Hepatocyte (in vitro differentiated cells): Measurements from ENCODE around the gene KRT78. TPM values are rescaled to one million over a fixed set of nuclear protein-coding genes. Genes with fewer than 3 reads are reported as not detected.

Experiments
- DNase-seq: peaks from one replicate; pipeline ENCODE4 v3.0.0-alpha.2; 2016; ENCODE audit warnings: low spot score
- H2AFZ ChIP-seq: fragments of 200-600 bp; sonication (generic); 2 replicates; pipeline ENCODE4 v1.6.0; 2016; ENCODE audit warnings: antibody characterized with exemption, mild to moderate bottlenecking
- H3K27ac ChIP-seq: fragments of 200-600 bp; sonication (generic); 2 replicates; pipeline ENCODE4 v1.5.1; 2016; ENCODE audit warnings: mild to moderate bottlenecking
- H3K27me3 ChIP-seq: fragments of 200-600 bp; sonication (generic); 2 replicates; pipeline ENCODE4 v1.6.1; 2016
- H3K36me3 ChIP-seq: fragments of 200-600 bp; sonication (generic); replicated peaks from 2 replicates; pipeline ENCODE4 v1.5.1; 2016; ENCODE audit warnings: low read depth; ENCODE audit not compliant: insufficient read depth
- H3K4me1 ChIP-seq: fragments of 200-600 bp; sonication (generic); 2 replicates; pipeline ENCODE4 v1.5.1; 2016; ENCODE audit warnings: mild to moderate bottlenecking, moderate library complexity; ENCODE audit not compliant: insufficient read depth
- H3K4me2 ChIP-seq: fragments of 200-600 bp; sonication (generic); 2 replicates; pipeline ENCODE4 v1.6.0; 2016
- H3K4me3 ChIP-seq: fragments of 200-600 bp; sonication (generic); 2 replicates; pipeline ENCODE4 v1.5.1; 2016; ENCODE audit warnings: mild to moderate bottlenecking
- H3K79me2 ChIP-seq: fragments of 200-600 bp; sonication (generic); 2 replicates; pipeline ENCODE4 v1.6.0; 2017; ENCODE audit warnings: mild to moderate bottlenecking
- H3K9me2 ChIP-seq: fragments of 200-600 bp; sonication (generic); replicated peaks from 2 replicates; pipeline ENCODE4 v1.6.0; 2017; ENCODE audit warnings: mild to moderate bottlenecking; ENCODE audit not compliant: insufficient read depth
- H3K9me3 ChIP-seq: fragments of 200-600 bp; sonication (generic); 2 replicates; pipeline ENCODE4 v1.5.1; 2016; ENCODE audit warnings: low read depth, mild to moderate bottlenecking
- H4K20me1 ChIP-seq: fragments of 200-600 bp; sonication (generic); 2 replicates; pipeline ENCODE4 v1.6.0; 2016; ENCODE audit warnings: mild to moderate bottlenecking; ENCODE audit not compliant: insufficient read depth, poor library complexity, severe bottlenecking
- CTCF ChIP-seq: fragments of 200-600 bp; sonication (generic); IDR thresholded peaks from 2 replicates; pipeline ENCODE4 v1.5.1; 2016; ENCODE audit warnings: antibody characterized with exemption, mild to moderate bottlenecking; ENCODE audit not compliant: poor library complexity
- EZH2 ChIP-seq: fragments of 200-600 bp; sonication (generic); IDR thresholded peaks from 2 replicates; pipeline ENCODE4 v1.6.1; 2016; ENCODE audit warnings: antibody characterized with exemption, mild to moderate bottlenecking, borderline replicate concordance
- EZH2phosphoT487 ChIP-seq: fragments of 200-600 bp; sonication (generic); IDR thresholded peaks from one replicate; pipeline ENCODE4 v1.6.1; 2018; ENCODE audit warnings: antibody characterized with exemption, mild to moderate bottlenecking, low read depth, moderate library complexity; ENCODE audit not compliant: unreplicated experiment, severe bottlenecking
- WGBS: methylation state at CpG from one replicate; pipeline ENCODE4 v1.1.6; 2016; ENCODE audit warnings: low lambda C conversion rate; ENCODE audit errors: missing lambda C conversion rate; 5-methylcytosine and 5-hydroxymethylcytosine counted together
- polyA plus RNA-seq: library from polyadenylated mRNA; unstranded; fragments of >200 nt; fragmentation: Nextera tagmentation; extraction: Ambion mirVana; gene quantifications from 2 replicates; pipeline ENCODE4 v1.2.1, GENCODE V29; 2016
- total RNA-seq: library from RNA; depleted of rRNA; stranded (reverse); fragments of >200 nt; gene quantifications from 2 replicates; pipeline ENCODE4 v1.2.3, GENCODE V29; 2014

Gene KRT78
- total and polyA plus RNA-seq, 2 experiments from 2014 or later, result not detected

- Histone ChIP-seq H3K27me3 (peaks cover 6% of the 10 kb centered on the region), H3K9me2 (no peaks in the 10 kb centered on the region), H3K4me2 (peak overlapping the region; percentile 45), H3K36me3 (no peaks in the 10 kb centered on the region), H3K4me3 (no peak overlapping the region), H2AFZ (no peak overlapping the region), H3K79me2 (no peaks in the 10 kb centered on the region), H3K9me3 (no peaks in the 10 kb centered on the region), H4K20me1 (no peaks in the 10 kb centered on the region), H3K27ac (no peak overlapping the region), H3K4me1 (peaks cover 20% of the 10 kb centered on the region)
- WGBS, result 57% methylated on average over 7 of the region's 7 CpGs
- TF ChIP-seq EZH2, result no peak
- TF ChIP-seq EZH2phosphoT487, result no peak
- no peak for TF ChIP-seq CTCF
- DNase-seq, result peak; percentile 44
Measured at GRCh38 chr12:52818887-52819420, 29.8 kb downstream of the KRT78 start.

GRCh38 chr12:52818388-52818787 lies 30.4 kb downstream of the KRT78 start:
- DNase-seq, result peak; percentile 29
- WGBS, result 20% methylated on average over 7 of the region's 7 CpGs
- peaks cover 6% of the 10 kb centered on the region for H3K27me3 ChIP-seq

GRCh38 chr12:52817699-52818238 lies 31.0 kb downstream of the KRT78 start:
- Histone ChIP-seq H3K27ac (no peak overlapping the region), H3K9me2 (no peaks in the 10 kb centered on the region), H3K27me3 (peaks cover 4% of the 10 kb centered on the region), H3K9me3 (no peaks in the 10 kb centered on the region), H3K4me3 (no peak overlapping the region), H3K4me2 (no peak overlapping the region), H3K79me2 (no peaks in the 10 kb centered on the region), H2AFZ (no peak overlapping the region), H4K20me1 (no peaks in the 10 kb centered on the region), H3K4me1 (peaks cover 21% of the 10 kb centered on the region), H3K36me3 (no peaks in the 10 kb centered on the region)
- 83% methylated on average over 2 of the region's 2 CpGs for WGBS
- DNase-seq, result no peak
- no peak for TF ChIP-seq CTCF
- TF ChIP-seq EZH2, result no peak
- no peak for TF ChIP-seq EZH2phosphoT487

More at GRCh38 chr12:52818388-52818787, 30.4 kb downstream of the KRT78 start:
- no peak overlapping the region for H3K27ac ChIP-seq
- no peak overlapping the region for H2AFZ ChIP-seq
- peaks cover 21% of the 10 kb centered on the region for H3K4me1 ChIP-seq
- H3K36me3 ChIP-seq, result no peaks in the 10 kb centered on the region
- H3K4me3 ChIP-seq, result no peak overlapping the region
- H3K79me2 ChIP-seq, result no peaks in the 10 kb centered on the region
- peak overlapping the region; percentile 45 for H3K4me2 ChIP-seq
- H3K9me3 ChIP-seq, result no peaks in the 10 kb centered on the region
- no peaks in the 10 kb centered on the region for H4K20me1 ChIP-seq
- H3K9me2 ChIP-seq, result no peaks in the 10 kb centered on the region
- TF ChIP-seq EZH2 (no peak), EZH2phosphoT487 (no peak), CTCF (no peak)
